ENCODE results near the gene ZNF469.

Gene ZNF469

DNA sequence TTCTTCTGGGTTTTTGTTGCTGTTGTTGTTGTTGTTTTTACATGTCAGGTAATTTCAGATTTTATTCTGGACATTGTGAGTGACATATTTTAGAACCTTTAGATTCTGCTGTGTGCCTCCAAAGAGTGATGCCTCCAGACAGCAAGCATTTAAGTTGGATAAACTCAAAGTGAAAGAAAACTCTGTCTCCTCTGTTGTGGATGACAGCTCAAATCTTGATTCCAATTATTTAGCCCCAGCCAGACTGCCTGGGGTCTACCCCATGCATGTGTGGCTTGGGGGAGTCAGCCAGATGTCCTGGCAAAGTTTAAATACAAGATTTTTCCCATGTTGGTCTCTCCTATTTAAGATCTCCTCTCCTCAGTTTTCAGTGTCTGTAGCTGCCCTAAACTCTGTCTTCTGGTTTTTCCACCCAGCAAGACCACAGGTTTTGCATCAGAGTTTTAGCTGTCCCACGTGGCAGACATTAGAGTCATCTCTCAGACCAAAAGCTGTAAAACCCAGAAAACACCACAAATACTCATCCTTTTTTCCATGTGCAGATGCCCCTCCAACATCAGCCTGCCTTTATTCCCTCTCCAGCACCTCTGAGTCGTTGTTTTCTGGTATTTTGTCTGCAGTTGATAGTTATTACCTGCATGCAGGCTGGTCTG is 19.4 kb upstream of the ZNF469 start:
- DNase-seq, result no peak

DNA sequence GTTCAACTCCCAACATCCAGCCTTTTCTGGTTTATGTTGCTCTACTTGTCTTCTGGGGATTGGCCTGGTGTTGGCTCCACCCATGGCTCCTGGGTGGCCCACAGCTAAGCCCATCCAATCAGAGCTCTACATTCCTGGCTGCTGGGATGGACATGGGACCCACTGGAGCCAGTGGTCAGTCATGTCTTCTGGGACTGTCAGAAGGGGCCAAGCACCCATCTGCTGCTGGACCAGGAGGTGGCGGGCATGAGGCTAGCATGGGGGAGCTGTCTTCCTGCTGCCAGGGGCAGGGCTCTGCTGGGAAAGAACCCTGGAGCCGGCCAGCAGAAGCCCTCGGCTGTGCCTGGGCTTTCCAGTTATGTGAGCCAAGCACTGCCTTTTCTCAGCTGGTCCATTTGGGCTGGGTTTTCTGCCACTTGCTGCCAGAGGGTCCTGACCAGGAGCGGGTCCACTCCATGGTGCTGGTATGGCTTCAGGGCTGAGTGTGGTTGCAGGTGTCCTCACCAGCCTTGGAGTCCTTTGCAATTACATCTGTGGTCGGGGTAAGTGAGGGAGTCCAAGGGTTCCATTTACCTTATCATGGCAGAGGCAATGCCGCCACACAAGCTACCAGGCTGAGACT is 17.4 kb upstream of the ZNF469 start:
- no peak for DNase-seq

GRCh38 chr16:88366032-88366703 is 16.6 kb upstream of the ZNF469 start:
- DNase-seq, result no peak

DNA sequence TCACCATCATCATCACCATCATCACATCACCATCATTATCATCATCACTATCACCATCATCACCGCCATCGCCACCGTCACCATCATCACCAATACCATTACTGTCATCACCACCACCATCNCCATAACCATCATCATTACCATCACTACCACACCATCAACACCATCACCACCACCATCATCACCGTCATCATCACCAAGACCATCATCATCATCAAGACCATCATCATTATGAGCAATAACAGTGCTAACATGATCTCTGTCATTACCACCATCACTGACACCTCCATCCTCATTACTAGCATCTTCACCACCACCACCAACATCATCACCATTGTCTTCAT is 16.1 kb upstream of the ZNF469 start:
- no peak for DNase-seq

DNA sequence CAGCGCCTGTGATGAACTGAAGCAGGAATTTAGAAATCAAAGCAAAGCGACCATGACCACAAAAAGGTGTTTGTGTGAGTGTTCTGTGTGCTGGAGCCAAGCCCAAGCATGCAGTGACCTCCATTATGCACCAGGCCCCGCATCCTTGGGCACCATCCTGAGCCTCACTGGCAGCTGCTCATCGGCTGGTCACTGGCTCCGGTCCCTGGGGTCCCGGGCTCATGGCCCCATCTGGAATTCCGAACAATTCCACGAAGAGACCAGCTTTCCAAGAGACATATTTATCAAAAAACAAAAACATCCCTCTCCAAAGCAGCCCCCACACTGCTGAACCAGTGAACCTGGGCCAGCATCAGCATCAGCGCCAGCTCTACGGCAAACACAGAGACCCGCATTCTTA is 15.2 kb upstream of the ZNF469 start:
- no peak for DNase-seq

DNA sequence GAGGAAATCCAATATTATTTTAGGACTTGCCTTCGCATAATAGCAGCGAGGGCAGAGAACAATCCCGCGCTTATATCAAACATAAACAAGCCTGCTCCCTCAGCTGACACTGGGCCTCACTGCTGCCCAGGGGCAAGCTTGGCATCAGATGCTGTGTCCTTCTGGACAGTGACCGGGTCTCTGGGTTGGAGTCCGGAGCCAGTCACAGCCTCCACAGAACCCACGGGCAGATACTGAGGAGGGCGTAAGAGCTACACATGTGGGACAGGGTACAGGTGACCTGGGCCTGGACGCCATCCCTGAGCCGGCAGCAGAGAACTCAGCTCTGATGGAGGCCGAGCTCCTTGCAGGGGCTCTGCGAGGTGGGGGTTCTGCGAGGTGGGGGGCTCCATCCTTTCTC is 14.7 kb upstream of the ZNF469 start:
- DNase-seq, result no peak

DNA sequence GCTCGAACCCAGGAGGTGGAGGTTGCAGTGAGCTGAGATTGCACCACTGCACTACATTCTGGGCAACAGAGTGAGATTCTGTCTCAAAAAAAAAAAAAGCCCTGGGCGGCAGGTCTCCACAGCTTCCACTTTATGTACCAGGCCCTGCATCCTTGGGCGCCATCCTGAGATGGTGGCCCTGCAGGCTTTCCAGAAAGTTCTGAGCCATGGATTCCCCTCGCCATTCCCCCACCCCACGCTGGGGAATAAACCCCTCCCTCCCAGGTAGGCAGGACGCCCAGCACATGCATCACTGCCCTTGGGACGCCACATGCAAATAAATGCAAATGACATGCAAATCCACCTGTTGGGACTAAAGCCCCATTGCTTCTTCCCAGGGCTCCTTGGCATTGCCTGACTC is 13.8 kb upstream of the ZNF469 start:
- no peak for DNase-seq

DNA sequence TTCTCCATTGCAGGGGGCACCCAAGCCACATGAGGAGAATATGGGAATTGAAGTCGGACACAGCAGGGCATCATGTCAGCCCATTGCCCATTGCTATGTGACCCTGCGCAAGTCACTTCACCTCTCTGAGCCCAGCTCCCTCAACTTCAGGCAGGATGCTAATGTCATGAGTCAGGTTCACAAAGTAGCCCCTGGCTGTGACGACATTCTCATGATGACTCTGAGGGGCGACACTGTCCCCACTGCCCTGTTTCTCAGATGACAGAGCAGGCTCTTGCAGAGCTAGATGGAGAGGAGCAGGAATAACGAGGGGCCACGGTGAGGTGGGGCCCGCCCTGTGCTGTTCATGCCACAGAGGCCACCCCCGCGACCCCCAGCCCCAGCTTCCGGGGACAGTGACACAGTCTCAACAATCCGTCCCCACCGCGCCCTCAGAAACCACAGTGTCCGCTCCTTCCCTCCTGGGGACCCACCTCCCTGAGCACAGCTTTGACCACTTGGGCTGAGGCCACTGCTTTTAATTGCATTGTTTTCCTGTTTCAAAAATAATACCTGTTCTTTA is 13.2 kb upstream of the ZNF469 start:
- no peak for DNase-seq

DNA sequence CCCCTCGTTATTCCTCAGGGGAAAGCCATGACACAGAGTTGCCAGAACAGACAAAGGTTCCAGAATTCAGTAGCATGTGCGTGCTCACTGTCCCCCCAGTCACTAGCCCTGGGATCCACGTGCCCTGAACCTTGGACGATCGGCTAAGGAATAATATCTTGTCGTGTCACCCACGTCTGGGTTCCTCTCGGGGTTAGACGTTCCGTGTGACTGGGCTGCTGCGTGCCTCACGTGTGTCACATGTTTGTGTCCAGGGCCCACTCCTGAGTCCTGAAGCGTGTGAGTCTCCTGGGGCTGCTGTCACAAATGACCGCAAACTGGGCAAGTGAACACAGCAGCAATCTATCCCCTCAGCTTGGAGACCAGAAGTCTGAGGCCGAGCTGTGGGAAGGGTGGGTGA is 12.4 kb upstream of the ZNF469 start:
- no peak for DNase-seq

DNA sequence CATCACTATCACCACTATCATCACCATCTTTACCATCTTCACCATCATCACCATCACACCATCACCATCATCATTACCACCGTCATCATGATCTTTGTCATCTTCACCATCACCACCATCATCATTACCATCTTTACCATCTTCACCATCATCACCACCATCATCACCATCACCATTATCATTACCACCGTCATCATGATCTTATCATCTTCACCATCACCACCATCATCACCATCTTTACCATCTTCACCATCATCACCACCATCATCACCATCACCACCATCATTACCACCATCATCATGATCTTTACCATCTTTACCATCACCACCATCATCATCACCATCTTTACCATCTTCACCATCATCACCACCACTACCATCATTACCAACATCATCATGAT is 10.2 kb upstream of the ZNF469 start:
- DNase-seq, result no peak

GRCh38 chr16:88373211-88373610 is 9.5 kb upstream of the ZNF469 start:
- DNase-seq, result no peak

DNA sequence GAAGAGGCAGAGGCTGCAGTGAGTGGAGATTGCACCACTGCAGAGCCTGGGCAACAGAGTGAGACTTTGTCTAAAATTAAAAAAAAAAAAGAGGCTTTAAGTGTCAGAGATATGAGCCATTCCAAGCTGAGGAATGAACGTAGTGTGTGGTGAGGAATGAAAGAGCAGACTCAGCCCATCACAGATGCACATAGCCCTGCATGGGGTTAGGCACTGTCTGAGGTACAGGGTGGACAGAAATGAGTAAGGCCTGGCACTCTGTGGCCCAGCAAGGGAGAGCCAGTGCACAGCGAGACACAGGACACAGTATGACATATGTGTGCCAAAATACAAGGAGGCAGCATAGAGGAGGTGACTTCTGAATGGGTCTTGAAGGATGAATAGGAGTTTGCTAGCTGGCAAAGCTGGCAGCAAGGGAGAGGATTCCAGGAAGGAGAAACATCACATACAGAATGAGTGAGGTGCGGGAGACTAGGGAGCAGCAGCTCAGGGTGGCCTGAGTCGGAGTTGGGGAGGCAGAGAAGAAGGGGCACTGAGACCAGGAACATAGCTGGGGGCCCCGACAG is 8.7 kb upstream of the ZNF469 start:
- no peak for DNase-seq

- DNase-seq, result no peak
These were observed 8.0 kb upstream of the ZNF469 start for GRCh38 chr16:88374736-88375135.

DNA sequence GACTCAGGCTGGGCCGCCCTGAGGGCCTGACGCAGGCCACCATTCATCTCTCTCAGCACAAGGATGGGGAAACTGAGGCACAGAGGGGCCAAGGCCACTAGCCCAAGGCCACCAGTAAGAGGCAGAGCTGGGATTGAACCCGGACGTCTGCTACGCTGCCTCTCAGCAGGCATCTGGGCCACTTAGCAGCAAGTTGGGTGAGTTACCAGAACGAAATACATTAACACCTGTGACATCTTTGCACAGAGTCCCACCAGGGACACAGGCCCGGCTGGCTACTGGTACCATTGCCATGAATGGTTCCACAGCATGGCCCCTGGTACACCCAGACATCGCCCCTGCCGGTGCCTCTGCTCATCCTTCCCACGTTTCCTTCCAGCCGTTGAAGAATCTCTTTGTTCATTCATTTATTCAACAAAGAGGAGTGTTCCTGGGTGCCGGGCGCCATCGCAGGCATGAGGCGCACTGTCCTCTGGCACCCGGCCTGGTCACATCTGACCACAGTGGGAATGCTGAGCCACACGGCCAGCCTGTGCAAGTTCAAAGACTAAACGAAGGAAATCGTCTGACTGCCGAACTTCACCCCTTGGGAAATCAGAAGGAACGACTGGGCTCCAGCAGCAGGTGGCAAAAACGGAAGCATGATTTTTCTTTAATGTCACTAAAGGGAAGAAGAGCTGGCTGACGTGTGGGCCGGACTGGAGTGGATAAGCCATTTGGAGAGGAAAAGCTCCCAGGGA is 7.4 kb upstream of the ZNF469 start:
- DNase-seq, result no peak

DNA sequence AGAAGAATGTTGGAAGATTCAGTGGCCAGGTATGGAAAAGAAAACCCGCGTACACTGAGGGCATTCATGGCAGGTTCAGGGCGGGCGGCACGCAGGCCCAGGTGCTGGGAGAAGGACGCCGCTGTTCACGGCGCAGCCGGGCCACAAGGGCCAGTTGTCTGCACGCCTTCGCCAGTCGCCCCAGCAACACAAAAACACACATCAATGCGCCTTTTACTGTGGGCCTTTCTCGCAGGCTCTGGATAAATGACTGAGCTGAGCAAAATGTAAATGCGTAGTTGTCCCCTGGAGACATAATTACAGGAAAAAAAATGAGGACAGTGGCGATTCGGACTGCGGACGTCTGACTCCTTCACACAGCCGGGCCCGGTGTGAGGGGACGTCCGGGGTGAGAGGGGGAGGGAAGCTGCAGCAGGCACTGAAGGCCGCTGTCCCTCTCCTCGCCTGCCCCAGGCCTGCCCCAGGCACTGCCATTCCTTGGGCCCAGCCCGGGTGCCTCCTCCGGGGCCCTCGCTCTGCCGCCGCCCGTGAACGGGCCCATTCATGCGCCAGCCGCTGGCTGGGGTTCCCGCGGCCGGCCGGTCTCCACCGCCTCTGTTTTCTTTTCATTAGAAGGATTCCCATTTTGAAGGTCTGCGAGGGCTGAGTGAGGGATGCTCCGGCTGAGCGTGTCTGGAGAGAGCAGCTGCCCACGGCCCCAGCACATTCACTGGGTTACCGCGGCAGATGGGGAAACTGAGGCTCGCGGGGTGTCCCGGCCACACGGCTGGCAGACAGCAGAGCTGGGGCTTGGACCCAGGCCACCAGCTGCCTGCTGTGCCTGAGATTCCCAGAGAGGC is 6.5 kb upstream of the ZNF469 start:
- no peak for DNase-seq

GRCh38 chr16:88376835-88377726 is 5.7 kb upstream of the ZNF469 start:
- no peak for DNase-seq

GRCh38 chr16:88377961-88378360 is 4.8 kb upstream of the ZNF469 start:
- DNase-seq, result no peak

GRCh38 chr16:88378401-88378800 is 4.4 kb upstream of the ZNF469 start:
- no peak for DNase-seq

DNA sequence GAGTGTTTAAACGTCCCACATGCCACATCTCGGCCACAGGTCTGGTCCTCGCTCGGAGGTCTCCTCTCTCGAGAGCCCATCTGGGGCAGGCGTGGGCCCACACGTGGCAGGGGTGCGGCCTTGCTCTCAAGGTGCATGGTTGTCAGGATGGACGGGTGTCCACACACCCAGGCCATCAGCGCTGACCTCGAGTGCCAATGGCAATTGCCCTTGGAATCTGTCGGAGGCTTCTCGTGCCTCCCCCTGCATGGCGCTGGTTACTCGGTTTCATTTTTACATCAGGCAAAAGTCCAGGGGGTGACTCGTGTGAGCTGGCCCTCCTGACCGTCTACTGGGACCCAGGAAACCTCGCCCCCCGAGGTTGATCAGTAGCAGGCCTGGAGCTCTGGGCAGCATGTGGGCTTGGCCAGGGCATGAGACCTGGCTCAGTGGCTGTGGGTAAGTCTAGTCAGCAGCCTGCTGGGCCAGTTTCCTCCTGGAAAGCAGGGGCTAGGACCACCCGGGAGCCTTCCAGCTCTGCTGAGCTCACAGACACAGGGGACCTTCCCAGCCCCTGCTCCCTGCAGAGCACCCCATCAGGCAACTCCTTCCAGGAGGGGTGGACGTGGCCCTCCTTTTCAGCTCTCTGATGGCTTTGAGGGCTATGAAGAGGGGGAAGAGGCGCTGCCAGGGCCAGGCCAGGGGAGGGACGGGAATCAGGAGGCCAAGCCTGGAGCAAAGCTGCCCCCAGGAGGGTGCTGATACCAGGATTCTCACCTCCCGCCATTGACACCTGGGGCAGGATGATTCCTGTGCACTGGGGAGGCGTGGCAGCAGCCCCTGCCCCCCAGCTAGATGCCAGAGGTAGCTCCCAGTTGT is 3.7 kb upstream of the ZNF469 start:
- DNase-seq, result no peak

- no peak for DNase-seq
These were observed 3.1 kb upstream of the ZNF469 start for GRCh38 chr16:88379694-88380040.

Data from NCI-H1048 (cell line).